Neutrophil (primary cell): ENCODE data around the gene CREB5.

ENCODE experiments used
- H3K27ac ChIP-seq: fragments of 200-600 bp; sonication (generic); 2 replicates; pipeline ENCODE4 v1.5.1; 2016; ENCODE audit warnings: mild to moderate bottlenecking, moderate library complexity
- H3K27me3 ChIP-seq: fragments of 200-600 bp; sonication (generic); 2 replicates; pipeline ENCODE4 v1.6.0; 2016; ENCODE audit warnings: mild to moderate bottlenecking
- H3K36me3 ChIP-seq: fragments of 200-600 bp; sonication (generic); 2 replicates; pipeline ENCODE4 v1.5.1; 2017
- H3K4me1 ChIP-seq, 2 experiments: fragments of 200-600 bp in 1 of 2; sonication (generic) in 1 of 2; 1 replicate in 1 of 2; 2 replicates in 1 of 2; pipeline versions ENCODE4 v1.5.1 to v1.6.1; 2013 to 2016; ENCODE audit warnings: low read depth in 1 of 2, low read length in 1 of 2, mild to moderate bottlenecking in 1 of 2, moderate library complexity in 1 of 2; ENCODE audit not compliant: control insufficient read depth in 1 of 2, insufficient read depth in 1 of 2
- H3K4me3 ChIP-seq, 2 experiments: fragments of 200-600 bp in 1 of 2; sonication (generic) in 1 of 2; 1 replicate in 1 of 2; 2 replicates in 1 of 2; pipeline ENCODE4 v1.5.1; 2013 to 2016; ENCODE audit warnings: low read depth in 1 of 2, low read length in 1 of 2, mild to moderate bottlenecking in 1 of 2, moderate library complexity in 1 of 2
- H3K9me3 ChIP-seq: fragments of 200-600 bp; sonication (generic); 2 replicates; pipeline ENCODE4 v1.5.1; 2016
- TF ChIP-seq, protein P1 (sequence below): fragments of 200-600 bp; sonication (generic); IDR thresholded peaks from 2 replicates; pipeline ENCODE4 v1.5.1; 2016; ENCODE audit warnings: antibody characterized with exemption

Gene CREB5

DNA sequence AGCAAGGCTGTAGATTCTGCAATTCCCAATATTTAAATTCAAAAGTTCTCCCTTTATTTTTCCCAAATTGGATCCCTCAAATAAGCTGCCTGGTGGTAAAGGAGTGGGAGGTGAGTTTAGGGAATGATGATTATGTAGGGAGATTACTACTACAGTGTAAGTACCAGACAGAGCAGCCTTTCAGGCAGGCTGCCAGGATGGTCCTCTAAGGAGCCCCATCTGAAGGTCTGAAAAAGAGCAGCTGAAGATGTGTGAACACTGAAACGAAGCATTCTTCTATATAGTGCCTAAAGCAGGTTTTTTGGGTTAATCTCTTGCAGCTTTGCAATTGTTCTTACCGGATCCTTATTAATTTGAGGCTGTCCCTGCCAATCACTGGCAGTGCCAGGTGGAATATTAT is 84.7 kb downstream of the CREB5 start:
- Histone ChIP-seq H3K27me3 (no peaks in the 10 kb centered on the region), H3K36me3 (no peaks in the 10 kb centered on the region), H3K27ac (no peak overlapping the region), H3K9me3 (no peaks in the 10 kb centered on the region), H3K4me3 (no peak overlapping the region), H3K4me1 (no peaks in the 10 kb centered on the region)
- TF ChIP-seq, protein P1, sequence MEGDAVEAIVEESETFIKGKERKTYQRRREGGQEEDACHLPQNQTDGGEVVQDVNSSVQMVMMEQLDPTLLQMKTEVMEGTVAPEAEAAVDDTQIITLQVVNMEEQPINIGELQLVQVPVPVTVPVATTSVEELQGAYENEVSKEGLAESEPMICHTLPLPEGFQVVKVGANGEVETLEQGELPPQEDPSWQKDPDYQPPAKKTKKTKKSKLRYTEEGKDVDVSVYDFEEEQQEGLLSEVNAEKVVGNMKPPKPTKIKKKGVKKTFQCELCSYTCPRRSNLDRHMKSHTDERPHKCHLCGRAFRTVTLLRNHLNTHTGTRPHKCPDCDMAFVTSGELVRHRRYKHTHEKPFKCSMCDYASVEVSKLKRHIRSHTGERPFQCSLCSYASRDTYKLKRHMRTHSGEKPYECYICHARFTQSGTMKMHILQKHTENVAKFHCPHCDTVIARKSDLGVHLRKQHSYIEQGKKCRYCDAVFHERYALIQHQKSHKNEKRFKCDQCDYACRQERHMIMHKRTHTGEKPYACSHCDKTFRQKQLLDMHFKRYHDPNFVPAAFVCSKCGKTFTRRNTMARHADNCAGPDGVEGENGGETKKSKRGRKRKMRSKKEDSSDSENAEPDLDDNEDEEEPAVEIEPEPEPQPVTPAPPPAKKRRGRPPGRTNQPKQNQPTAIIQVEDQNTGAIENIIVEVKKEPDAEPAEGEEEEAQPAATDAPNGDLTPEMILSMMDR: no peak

DNA sequence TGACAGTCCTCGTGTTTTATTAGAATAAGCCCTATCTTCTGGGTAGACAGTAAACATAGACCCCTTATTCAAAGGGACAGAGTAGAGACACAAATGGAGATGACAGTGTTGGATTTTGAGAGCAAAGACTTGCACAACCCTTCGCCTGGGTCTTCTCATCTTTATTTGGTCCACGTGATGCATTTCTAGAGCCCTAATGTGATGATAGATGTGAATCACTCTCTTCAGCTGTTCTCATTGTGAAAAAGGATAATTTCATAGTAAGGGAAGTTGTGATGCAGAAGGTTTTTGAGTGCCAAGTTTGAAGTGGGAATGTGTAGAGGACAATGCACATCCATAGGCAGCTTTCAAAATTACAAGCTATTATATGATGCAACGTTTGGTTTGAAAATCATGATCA is 86.3 kb downstream of the CREB5 start:
- Histone ChIP-seq H3K9me3 (no peaks in the 10 kb centered on the region), H3K36me3 (no peaks in the 10 kb centered on the region), H3K27ac (no peak overlapping the region), H3K4me3 (no peak overlapping the region), H3K4me1 (no peaks in the 10 kb centered on the region), H3K27me3 (no peaks in the 10 kb centered on the region)
- TF ChIP-seq, protein P1: no peak

DNA sequence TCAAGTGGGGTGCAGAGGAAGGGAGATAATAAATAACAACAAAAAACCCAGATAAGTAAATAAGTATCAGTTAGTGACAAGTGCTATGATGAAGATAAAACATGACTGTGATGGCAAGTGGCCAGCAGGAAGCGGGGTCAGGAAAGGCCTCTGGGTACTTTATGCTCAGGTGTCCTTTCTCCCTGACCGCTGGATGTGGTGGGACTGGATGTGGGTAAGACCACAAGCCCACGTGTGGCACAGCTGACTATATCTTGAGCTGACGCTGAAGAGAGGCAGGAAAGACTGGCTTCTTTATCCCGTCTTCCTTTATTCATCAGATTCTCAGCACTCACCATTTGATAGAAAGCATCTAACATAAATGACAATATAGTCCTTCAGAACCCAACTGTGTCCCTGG is 87.8 kb downstream of the CREB5 start:
- Histone ChIP-seq H3K27ac (no peak overlapping the region), H3K9me3 (no peaks in the 10 kb centered on the region), H3K4me1 (no peaks in the 10 kb centered on the region), H3K27me3 (no peaks in the 10 kb centered on the region), H3K36me3 (no peaks in the 10 kb centered on the region), H3K4me3 (no peak overlapping the region)
- TF ChIP-seq, protein P1: no peak

DNA sequence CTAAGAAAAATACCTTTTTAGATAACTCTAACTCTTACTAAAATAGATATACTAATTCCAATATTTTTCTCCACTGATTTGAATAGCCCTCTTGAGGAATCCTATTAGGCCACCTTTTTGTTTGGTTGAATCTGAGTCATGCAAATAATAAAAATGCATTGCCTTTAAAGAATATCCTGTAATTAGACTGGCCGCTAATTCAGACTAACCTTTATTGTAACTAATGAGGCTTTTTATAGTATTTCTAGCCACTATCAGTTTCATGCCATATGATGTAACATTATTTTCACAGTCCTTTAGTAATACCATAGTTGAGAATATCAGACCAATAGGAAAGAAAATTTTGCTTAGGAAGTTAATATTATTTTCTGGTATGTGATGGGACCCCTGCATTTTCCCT is 90.1 kb downstream of the CREB5 start:
- no peaks in the 10 kb centered on the region for H3K9me3 ChIP-seq
- no peaks in the 10 kb centered on the region for H3K4me1 ChIP-seq
- TF ChIP-seq, protein P1: no peak
- no peaks in the 10 kb centered on the region for H3K27me3 ChIP-seq
- H3K27ac ChIP-seq: no peak overlapping the region
- H3K4me3 ChIP-seq: no peak overlapping the region
- H3K36me3 ChIP-seq: no peaks in the 10 kb centered on the region

DNA sequence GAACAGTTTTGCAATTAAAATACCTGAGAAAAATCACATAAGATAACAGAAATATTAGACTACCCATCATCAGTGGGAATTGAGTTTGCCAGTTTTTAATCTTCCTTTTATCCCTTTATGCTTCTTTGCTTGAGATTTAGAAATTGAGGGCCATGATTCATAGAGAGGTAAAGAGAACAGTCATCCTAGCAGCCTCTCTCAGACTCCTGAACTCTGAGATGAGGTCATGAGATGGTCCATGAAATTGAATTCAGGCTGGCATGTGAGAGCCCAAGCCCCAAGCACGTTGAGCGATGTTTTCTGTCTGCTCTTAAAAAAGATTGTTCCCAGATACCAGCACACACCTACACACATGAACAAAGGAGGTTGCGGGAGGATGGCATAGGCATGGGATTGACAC is 91.1 kb downstream of the CREB5 start:
- no peak overlapping the region for H3K4me3 ChIP-seq
- no peaks in the 10 kb centered on the region for H3K36me3 ChIP-seq
- H3K9me3 ChIP-seq: no peaks in the 10 kb centered on the region
- TF ChIP-seq, protein P1: no peak
- H3K27ac ChIP-seq: no peak overlapping the region
- H3K4me1 ChIP-seq: no peaks in the 10 kb centered on the region
- no peaks in the 10 kb centered on the region for H3K27me3 ChIP-seq

DNA sequence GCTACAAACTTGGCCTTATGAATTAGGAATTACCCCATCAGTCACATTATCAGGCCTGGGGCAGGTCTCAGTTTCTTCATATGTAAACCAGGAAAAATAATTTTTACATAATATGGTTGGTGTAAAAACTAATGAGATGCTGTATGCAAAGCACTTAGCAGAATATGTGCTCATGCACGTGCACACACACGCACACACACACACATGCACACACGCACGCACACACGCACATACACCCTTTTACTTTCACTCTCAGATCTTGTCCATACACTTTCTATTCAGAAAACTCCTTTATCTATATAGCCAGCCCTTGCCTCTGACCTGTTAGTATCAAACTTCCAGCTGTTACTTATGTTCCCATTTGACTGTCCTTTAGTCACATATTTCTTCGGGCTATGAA is 92.7 kb downstream of the CREB5 start:
- Histone ChIP-seq H3K27me3 (no peaks in the 10 kb centered on the region), H3K36me3 (no peaks in the 10 kb centered on the region), H3K4me1 (peaks cover 0 to 7% of the 10 kb centered on the region in 2 experiments), H3K9me3 (no peaks in the 10 kb centered on the region), H3K27ac (no peak overlapping the region), H3K4me3 (no peak overlapping the region)
- TF ChIP-seq, protein P1: no peak
